ENCODE results near the gene GALK1.

GRCh38 chr17:75759457-75759856 is 5.5 kb downstream of the GALK1 start:
- TF ChIP-seq CTCF (IDR thresholded peaks at IDR 0.05) (no peak), POLR2AphosphoS5 (IDR thresholded peaks at IDR 0.05) (no peak)
